Endometrial microvascular endothelial cells (primary cell): ENCODE data around the gene IFNG-AS1. TPM values are rescaled to one million over a fixed set of nuclear protein-coding genes. Genes with fewer than 3 reads are reported as not detected.

Experiments used
- in situ Hi-C: cut with HindIII; loops from 2 replicates; pipeline ENCODE4 v1.10.0; 2017; ENCODE audit warnings: low sequenced_read_pairs, low pct_unique_long_range_greater_than_20kb; ENCODE audit errors: inconsistent ontology term
- total RNA-seq: library from RNA; depleted of rRNA; stranded (reverse); fragments of >200 nt; gene quantifications from one replicate; pipeline ENCODE4 v1.2.3, GENCODE V29; 2015; ENCODE audit errors: inconsistent ontology term

Gene IFNG-AS1
- total RNA-seq, result not detected

DNA sequence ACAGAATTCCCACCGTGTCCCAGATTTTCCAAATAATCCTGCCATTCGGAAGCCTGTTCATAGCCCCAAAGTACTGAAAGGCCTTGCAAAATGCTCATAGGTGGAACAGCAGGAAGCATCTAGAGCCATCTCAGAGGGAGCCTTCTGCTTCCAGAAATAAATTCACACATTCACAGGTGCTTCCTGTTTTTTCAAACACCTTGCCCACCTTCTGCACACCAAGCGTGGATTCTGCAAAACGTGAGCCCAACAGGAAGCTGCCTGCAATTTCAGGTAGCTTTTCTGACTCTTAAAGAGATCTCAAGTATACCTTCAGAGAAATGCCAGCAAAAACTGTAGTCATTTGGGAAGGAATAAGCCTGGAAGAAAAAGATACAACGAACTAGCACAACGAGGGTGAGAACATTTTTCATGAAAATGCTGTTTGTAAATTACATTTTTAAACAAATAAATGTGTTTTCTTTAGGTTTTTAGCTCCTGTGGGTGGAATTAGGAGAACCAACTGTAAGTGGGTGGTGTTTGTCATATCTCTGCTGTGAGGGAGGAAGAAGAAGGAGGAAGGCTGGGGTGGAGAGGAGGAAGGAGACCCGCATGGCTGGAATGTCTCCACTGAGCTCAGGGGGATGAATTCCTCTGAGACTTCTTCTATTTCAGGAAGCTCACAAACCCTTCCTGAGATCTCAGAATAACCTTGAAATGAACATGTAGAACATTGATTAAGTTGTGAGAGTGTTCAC is at the start of gene IFNG-AS1:
IFNG-AS1 (plus strand) TSS at position 264 of the 737 bp plus-strand sequence.
- in situ Hi-C loops, result no loop called here

GRCh38 chr12:67939611-67940010 is 49.6 kb upstream of the IFNG-AS1 start:
- in situ Hi-C loops, result no loop called here

GRCh38 chr12:67940780-67941243 is 48.4 kb upstream of the IFNG-AS1 start:
- in situ Hi-C loops, result no loop called here

GRCh38 chr12:67942724-67943123 is 46.5 kb upstream of the IFNG-AS1 start:
- in situ Hi-C loops, result no loop called here

- in situ Hi-C loops, result no loop called here
These were observed 45.9 kb upstream of the IFNG-AS1 start for GRCh38 chr12:67943141-67943892.

- in situ Hi-C loops, result no loop called here
These were observed 45.2 kb upstream of the IFNG-AS1 start for GRCh38 chr12:67944093-67944492.

- in situ Hi-C loops, result no loop called here
These were observed 36.5 kb upstream of the IFNG-AS1 start for GRCh38 chr12:67952787-67953186.

DNA sequence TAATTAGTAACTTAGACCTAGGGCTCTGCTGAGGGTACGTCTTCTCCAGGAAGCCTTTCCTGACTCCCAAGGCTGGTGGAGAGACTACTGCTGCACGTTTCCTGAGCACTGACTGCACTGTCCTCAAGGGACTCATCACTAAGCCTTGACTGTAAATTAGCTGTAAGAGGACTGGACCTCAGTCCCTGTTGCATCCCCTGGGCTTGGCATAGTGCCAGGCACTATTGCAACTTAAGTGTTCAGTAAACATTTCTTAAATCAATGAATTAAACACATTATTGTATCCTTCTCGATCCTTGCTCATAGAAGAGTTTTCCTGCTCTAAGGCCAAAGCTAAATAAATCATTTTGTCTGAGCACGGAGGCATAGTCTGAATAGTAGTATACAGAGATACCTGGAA is 31.9 kb upstream of the IFNG-AS1 start:
- in situ Hi-C loops, result no loop called here

GRCh38 chr12:67958187-67958586 is 31.1 kb upstream of the IFNG-AS1 start:
- in situ Hi-C loops, result no loop called here

- in situ Hi-C loops, result no loop called here
These were observed 24.8 kb upstream of the IFNG-AS1 start for GRCh38 chr12:67964456-67964855.

DNA sequence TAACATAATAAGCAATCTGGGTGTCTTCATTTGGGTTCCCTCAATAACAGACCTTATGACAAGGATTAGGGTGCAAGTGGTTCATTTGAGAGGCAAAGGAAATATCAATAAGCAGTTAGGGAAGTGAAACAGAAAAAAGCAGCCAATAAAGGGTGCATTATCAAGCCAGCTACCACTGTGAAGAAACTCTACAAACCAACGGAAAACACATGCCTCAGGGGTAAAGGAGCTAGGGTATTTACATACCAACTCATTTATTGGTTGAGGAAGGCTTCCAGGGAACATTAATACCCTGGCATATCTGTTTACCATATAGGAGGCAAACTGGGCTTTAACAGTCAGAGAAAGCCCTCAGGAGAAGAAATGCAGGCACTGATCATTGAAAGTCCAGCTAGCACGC is 22.7 kb upstream of the IFNG-AS1 start:
- in situ Hi-C loops, result no loop called here

DNA sequence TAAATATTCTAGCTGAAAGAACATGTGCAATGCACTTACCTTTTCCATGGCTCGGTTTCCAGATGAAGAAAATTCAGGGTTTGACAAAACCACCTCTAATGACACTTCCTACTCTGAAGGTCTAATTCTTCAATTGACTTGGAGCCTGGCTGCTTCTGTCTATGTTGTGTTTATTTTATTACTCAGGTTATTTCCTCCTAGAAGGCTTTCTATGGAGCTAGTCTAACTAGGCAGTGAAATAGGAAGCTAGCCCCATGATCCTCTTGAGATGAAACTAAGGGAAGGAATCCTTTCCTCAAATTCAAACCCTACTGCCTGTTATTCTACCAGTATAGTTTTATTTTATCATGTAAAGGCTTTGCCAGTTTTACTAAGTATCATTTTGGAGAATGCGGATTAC is 20.9 kb upstream of the IFNG-AS1 start:
- in situ Hi-C loops, result no loop called here

- in situ Hi-C loops, result no loop called here
These were observed 20.5 kb upstream of the IFNG-AS1 start for GRCh38 chr12:67968725-67969124.

DNA sequence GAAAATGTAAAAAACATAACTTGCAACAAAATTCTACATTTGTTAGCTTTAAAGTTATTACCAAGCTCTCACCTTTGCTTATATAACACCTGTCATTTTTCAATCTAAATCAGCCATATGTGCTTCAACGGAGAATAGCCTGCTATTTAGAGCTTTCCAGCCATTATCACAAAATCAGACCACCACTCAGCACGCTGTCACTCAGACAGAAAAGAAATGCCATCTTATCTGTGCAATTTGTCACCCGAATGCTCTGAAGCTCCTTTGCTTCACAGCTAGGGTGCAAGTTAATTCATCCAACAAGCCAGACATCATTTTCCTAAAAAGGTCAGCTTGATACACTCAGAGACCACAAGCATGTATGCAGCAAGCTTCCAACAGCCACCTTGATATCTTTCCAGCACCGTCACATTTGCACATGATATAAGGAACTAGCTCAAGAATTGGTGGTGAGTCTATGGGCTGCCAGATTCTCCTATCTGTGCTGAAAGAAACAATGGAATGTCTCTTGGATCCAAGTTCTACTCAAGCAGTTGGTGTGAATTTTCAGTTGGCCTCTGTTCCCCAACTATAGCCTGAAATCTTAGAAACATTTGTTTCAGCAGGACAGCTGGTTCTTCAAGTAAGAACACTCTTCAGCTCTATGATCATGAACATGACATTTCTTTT is 20.0 kb upstream of the IFNG-AS1 start:
- in situ Hi-C loops, result no loop called here

DNA sequence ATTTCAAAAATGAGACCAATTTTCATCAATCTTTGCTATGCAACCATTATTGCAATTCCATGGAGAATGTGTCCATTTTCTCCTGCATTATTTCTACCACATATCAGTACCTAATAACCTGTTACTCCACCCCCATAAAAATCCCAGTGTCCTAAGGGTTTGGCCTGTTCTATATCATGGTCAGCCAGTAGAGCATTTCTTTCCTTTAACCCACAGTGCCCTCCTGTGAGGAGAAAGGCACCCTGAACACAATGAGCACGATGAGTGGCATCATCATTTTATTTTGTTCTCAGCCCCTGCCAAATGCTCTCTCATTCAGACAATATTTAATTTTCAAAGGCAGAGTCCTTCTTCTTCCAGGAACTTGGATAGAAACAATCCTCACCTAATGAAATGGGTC is 11.6 kb upstream of the IFNG-AS1 start:
- in situ Hi-C loops, result no loop called here

DNA sequence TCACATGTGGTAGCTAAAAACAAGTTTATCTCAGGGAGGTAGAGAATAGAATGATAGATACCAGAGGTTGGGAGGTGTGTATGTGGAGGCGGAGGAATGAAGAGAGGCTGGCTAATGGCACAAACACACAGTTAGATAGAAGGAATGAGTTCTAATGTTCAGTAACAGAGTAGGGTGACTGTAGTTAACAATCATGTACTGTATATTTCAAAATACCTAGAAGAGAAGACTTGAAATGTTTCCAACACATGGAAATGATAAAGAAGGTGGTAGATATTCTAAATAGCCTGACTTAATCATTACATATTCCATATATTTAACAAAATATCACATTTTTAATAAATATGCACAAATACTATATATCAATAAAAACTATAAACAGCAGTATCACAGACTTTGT is 8.9 kb upstream of the IFNG-AS1 start:
- in situ Hi-C loops, result no loop called here

- in situ Hi-C loops, result no loop called here
These were observed 7.7 kb upstream of the IFNG-AS1 start for GRCh38 chr12:67981287-67982162.

GRCh38 chr12:67982164-67982563 is 7.1 kb upstream of the IFNG-AS1 start:
- in situ Hi-C loops, result no loop called here

DNA sequence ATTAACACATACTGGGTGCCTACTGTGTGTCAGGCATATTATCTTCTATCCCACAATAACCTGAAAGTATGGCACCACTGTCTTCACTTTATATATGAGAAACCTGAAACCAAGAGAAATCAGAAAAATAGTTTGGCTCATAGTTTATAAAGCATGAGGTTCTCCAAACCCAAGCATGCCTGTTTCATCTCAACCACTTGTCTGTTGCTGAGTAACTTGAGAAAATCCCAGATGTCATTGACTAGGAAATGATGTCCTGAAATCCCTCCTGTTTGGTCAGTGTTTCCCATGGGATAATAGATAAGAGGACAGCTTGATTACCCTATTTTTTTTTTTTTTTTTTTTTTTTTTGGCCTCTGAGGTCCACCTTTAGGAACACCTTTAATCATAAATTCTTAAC is 2.6 kb upstream of the IFNG-AS1 start:
- in situ Hi-C loops, result no loop called here
